GM18508 (cell line): Measurements from ENCODE around the gene LRRN2.

Source experiments
- ATAC-seq: cut with Tn5 transposase; IDR thresholded peaks from one replicate; pipeline ENCODE4 v1.9.1; 2021; ENCODE audit warnings: moderate number of reproducible peaks; ENCODE audit not compliant: insufficient read depth, unreplicated experiment

The LRRN2 gene

GRCh38 chr1:204611036-204611435 is 74.5 kb downstream of the LRRN2 start:
- no peak for ATAC-seq

- no peak for ATAC-seq
Measured at GRCh38 chr1:204607910-204608309, 77.6 kb downstream of the LRRN2 start.

GRCh38 chr1:204605791-204606190 is 79.7 kb downstream of the LRRN2 start:
- no peak for ATAC-seq

GRCh38 chr1:204602871-204603542 is 82.5 kb downstream of the LRRN2 start:
- ATAC-seq: no peak

GRCh38 chr1:204602111-204602579 is 83.4 kb downstream of the LRRN2 start:
- no peak for ATAC-seq

GRCh38 chr1:204600968-204601367 is 84.6 kb downstream of the LRRN2 start:
- ATAC-seq: no peak

- ATAC-seq: no peak
Measured at GRCh38 chr1:204600203-204600602, 85.3 kb downstream of the LRRN2 start.

- no peak for ATAC-seq
Measured at GRCh38 chr1:204599596-204599995, 85.9 kb downstream of the LRRN2 start.

- no peak for ATAC-seq
Measured at GRCh38 chr1:204599098-204599497, 86.4 kb downstream of the LRRN2 start.

- ATAC-seq: no peak
Measured at GRCh38 chr1:204598319-204598969, 87.1 kb downstream of the LRRN2 start.

GRCh38 chr1:204592246-204592948 is 93.1 kb downstream of the LRRN2 start:
- ATAC-seq: no peak

- ATAC-seq: no peak
Measured at GRCh38 chr1:204591473-204592090, 94.0 kb downstream of the LRRN2 start.

GRCh38 chr1:204589409-204590038 is 96.0 kb downstream of the LRRN2 start:
- ATAC-seq: no peak

GRCh38 chr1:204588826-204589225 is 96.7 kb downstream of the LRRN2 start:
- no peak for ATAC-seq

- no peak for ATAC-seq
Measured at GRCh38 chr1:204587621-204588020, 97.9 kb downstream of the LRRN2 start.

- no peak for ATAC-seq
Measured at GRCh38 chr1:204584699-204585372, 100.7 kb downstream of the LRRN2 start.

GRCh38 chr1:204583909-204584632 is 101.5 kb downstream of the LRRN2 start:
- ATAC-seq: no peak

GRCh38 chr1:204581759-204582158 is 103.8 kb downstream of the LRRN2 start:
- ATAC-seq: no peak

- no peak for ATAC-seq
Measured at GRCh38 chr1:204580862-204581261, 104.7 kb downstream of the LRRN2 start.
